Body of pancreas (tissue), 4 donors: ENCODE data around the gene ATP10A. TPM values are rescaled to one million over a fixed set of nuclear protein-coding genes. Genes with fewer than 3 reads are reported as not detected.

Experiments used
- ATAC-seq: fragments of 150-250 bp; one replicate; pipeline ENCODE4 v1.9.1; 2016
- DNase-seq, 4 donors: peaks; one replicate each; pipeline ENCODE4 v3.0.0-alpha.2; 2019
- H3K27ac ChIP-seq, 4 donors: fragments of 200-600 bp; sonication (generic); 1 replicate in 3 of 4; 2 replicates in 1 of 4; pipeline versions ENCODE4 v1.5.1 to v1.6.1; 2016 to 2019; ENCODE audit warnings: mild to moderate bottlenecking in 1 of 4, mixed read lengths in 1 of 4, moderate library complexity in 1 of 4
- H3K27me3 ChIP-seq, 2 donors: fragments of 200-600 bp; sonication (generic); one replicate each; pipeline ENCODE4 v1.6.0; 2016; ENCODE audit warnings: mild to moderate bottlenecking in 1 of 2
- H3K36me3 ChIP-seq, 2 donors: fragments of 200-600 bp; sonication (generic); replicated peaks in 1 of 2; 2 replicates each; pipeline ENCODE4 v1.5.1; 2016; ENCODE audit warnings: low read depth in 2 of 2; ENCODE audit not compliant: insufficient read depth in 1 of 2
- H3K4me1 ChIP-seq: fragments of 200-600 bp; sonication (generic); one replicate; pipeline ENCODE4 v1.6.0; 2016
- H3K4me3 ChIP-seq, 2 donors: fragments of 200-600 bp; sonication (generic); 1 replicate in 1 of 2; 2 replicates in 1 of 2; pipeline ENCODE4 v1.5.1; 2016 to 2019
- H3K9me3 ChIP-seq, 3 donors: fragments of 200-600 bp; sonication (generic); 1 replicate in 2 of 3; 2 replicates in 1 of 3; pipeline ENCODE4 v1.5.1; 2016
- POLR2A ChIP-seq, 3 donors: fragments of 450-650 bp; IDR thresholded peaks; one replicate each; pipeline ENCODE4 v1.6.1; 2016; ENCODE audit warnings: antibody characterized with exemption in 3 of 3, mild to moderate bottlenecking in 2 of 3
- WGBS, 2 donors: methylation state at CpG; one replicate each; pipeline ENCODE4 v1.1.5; 2017; 5-methylcytosine and 5-hydroxymethylcytosine counted together
- intact Hi-C: fragments of 100-400 bp; cut with DNase I; formaldehyde crosslinking; loops from one replicate; pipeline ENCODE4 v1.15.1; 2023
- total RNA-seq, 2 donors: library from RNA; depleted of rRNA; stranded (reverse); fragments of >200 nt; gene quantifications; one replicate each; pipeline ENCODE4 v1.1.0, GENCODE V29; 2016
- TF ChIP-seq, protein P1 (sequence below), 7 experiments: fragments of 450-650 bp in 4 of 7; fragments of 200-600 bp in 3 of 7; sonication (generic) in 3 of 7; IDR thresholded peaks; one replicate each; pipeline ENCODE4 v1.5.1; 2016 to 2019; ENCODE audit warnings: antibody characterized with exemption in 7 of 7

Gene ATP10A
- total RNA-seq, 2 donors from 2014 or later = 1.3 to 2.0 TPM

DNA sequence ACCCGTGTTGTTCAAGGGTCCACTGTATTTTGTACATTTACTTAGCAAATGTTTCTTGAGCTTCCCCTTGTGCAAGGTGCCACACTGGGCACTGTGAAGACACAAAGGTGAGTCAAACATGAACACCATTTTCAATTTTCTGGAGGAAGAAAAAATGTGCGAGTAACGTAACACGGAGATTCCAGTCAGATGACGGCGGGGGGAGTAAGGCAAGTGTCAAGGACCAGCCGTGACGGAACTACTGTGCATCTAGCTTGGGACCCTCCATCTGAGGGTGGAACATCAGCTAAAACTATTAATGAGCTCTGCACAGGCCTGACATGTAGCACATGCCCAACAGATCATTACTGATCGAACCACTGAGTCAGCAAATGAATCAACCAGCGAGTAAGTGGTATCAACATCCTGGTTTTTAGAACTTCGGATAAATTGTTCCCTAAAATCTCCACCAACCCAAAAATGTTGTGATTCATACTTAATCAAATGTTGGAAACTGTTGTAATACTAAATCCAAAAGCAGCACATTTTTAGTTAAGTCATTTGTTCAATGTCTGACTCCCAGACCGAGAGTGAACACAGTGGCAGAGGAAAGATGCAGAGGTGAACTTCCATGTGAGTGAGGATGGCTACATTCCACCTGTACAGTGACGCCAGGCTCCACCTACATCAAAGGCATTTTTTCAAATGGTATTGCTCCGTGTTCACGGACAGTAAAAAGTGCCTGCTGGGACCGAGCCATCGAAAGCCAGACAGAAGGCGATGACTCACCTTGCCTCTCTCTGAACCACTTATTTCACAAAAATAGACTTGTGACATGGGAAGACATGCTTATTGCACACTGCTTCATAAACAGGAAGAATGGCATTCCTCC lies 172.2 kb downstream of the ATP10A start:
- H3K27ac ChIP-seq = no peak overlapping the region
- no peaks in the 10 kb centered on the region for H3K9me3 ChIP-seq
- ATAC-seq (no peak), DNase-seq (peak in 1 of 4 donors; percentile 1)
- H3K4me1 ChIP-seq = no peaks in the 10 kb centered on the region
- TF ChIP-seq, protein P1, sequence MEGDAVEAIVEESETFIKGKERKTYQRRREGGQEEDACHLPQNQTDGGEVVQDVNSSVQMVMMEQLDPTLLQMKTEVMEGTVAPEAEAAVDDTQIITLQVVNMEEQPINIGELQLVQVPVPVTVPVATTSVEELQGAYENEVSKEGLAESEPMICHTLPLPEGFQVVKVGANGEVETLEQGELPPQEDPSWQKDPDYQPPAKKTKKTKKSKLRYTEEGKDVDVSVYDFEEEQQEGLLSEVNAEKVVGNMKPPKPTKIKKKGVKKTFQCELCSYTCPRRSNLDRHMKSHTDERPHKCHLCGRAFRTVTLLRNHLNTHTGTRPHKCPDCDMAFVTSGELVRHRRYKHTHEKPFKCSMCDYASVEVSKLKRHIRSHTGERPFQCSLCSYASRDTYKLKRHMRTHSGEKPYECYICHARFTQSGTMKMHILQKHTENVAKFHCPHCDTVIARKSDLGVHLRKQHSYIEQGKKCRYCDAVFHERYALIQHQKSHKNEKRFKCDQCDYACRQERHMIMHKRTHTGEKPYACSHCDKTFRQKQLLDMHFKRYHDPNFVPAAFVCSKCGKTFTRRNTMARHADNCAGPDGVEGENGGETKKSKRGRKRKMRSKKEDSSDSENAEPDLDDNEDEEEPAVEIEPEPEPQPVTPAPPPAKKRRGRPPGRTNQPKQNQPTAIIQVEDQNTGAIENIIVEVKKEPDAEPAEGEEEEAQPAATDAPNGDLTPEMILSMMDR (IDR thresholded peaks at IDR 0.05) = no peak
- TF ChIP-seq POLR2A (IDR thresholded peaks at IDR 0.05) = no peak
- intact Hi-C loops = no loop called here
- H3K36me3 ChIP-seq = no peaks in the 10 kb centered on the region
- no peaks in the 10 kb centered on the region for H3K27me3 ChIP-seq
- no peak overlapping the region for H3K4me3 ChIP-seq
- WGBS, 2 donors = 63 to 66% methylated on average over 18 of the region's 18 CpGs

DNA sequence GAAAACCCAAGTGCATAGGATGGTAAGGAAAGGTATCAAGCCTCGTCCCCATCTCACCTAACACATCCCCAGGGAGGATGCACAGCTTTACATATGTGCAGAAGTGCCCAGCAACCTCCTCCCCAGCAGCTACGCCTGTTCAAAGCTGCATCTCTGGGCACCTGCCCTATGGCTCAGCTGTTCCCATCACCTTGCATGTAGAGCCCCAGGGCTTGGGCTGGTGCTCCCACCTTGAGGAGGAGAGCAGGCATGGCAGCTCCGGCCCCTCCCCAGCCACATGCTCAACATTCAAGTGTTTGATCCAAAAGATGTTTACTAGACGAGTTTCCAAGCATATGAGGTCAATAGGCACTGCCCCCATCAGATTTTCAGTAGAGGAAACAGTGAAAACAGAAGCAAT lies 173.5 kb downstream of the ATP10A start:
- 26 to 34% methylated on average over 3 to 4 of the region's 4 CpGs for WGBS, 2 donors

DNA sequence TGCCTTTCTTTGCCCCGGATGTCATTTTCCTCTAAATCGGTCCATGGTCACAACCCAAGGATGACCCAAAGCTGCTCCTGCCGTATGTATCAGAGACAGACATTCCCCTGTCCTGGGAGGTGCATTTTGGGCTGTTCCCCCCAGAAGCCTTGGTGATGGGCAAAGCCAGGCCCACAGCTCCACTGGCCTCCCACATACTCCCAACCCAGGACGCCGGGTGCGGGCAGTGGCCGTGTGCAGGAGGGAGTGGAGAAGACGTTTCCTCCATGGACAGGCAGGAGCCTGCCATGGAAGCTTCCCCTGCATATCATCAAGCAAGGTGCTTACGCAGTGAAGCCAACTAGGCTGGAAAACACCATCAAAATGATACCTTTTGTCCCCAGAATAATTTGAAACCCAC lies 175.0 kb downstream of the ATP10A start:
- 67 to 78% methylated on average over 9 of the region's 9 CpGs for WGBS, 2 donors
- Histone ChIP-seq H3K27ac (no peak overlapping the region), H3K27me3 (no peaks in the 10 kb centered on the region), H3K36me3 (no peaks in the 10 kb centered on the region), H3K4me3 (no peak overlapping the region), H3K9me3 (no peaks in the 10 kb centered on the region), H3K4me1 (no peaks in the 10 kb centered on the region)
- TF ChIP-seq POLR2A (IDR thresholded peaks at IDR 0.05) = no peak
- no peak for ATAC-seq
- intact Hi-C loops = no loop called here
- peak in 1 of 4 donors; percentile 1 for DNase-seq

More for the DNA sequence above, 173.5 kb downstream of the ATP10A start:
- intact Hi-C loops = no loop called here
- no peaks in the 10 kb centered on the region for H3K4me1 ChIP-seq
- peak in 1 of 4 donors; percentile 6 for DNase-seq
- no peaks in the 10 kb centered on the region for H3K9me3 ChIP-seq
- ATAC-seq = no peak
- H3K27me3 ChIP-seq = no peaks in the 10 kb centered on the region
- H3K36me3 ChIP-seq = no peaks in the 10 kb centered on the region
- H3K4me3 ChIP-seq = no peak overlapping the region
- no peak for TF ChIP-seq POLR2A (IDR thresholded peaks at IDR 0.05)
- TF ChIP-seq, protein P1 (IDR thresholded peaks at IDR 0.05) = no peak
- no peak overlapping the region for H3K27ac ChIP-seq

DNA sequence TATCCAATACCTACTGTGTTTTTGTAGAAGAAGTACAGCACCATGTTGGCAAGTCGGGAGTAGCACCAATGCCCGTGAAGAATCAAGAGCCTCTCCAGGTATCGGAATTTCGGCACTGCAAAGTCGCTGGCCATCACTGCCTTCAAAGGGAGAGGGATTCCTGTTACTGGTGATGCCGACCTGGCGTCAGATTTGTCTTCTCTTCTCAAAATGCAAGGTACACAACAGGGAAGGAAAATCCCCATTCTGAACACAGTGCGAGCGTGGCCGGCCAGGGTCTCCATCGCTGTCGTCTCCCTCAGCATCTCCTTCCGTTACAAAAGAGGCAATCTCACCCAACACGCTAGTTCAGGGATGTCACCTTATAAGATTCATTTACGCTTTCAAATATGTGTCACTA lies 175.4 kb downstream of the ATP10A start:
- H3K4me3 ChIP-seq = no peak overlapping the region
- no peaks in the 10 kb centered on the region for H3K36me3 ChIP-seq
- no peak overlapping the region for H3K27ac ChIP-seq
- no peak for ATAC-seq
- no peak for DNase-seq
- H3K4me1 ChIP-seq = no peaks in the 10 kb centered on the region
- intact Hi-C loops = no loop called here
- 78% methylated on average over 13 to 15 of the region's 15 CpGs for WGBS, 2 donors
- no peaks in the 10 kb centered on the region for H3K9me3 ChIP-seq
- TF ChIP-seq, protein P1 (IDR thresholded peaks at IDR 0.05) = no peak
- no peak for TF ChIP-seq POLR2A (IDR thresholded peaks at IDR 0.05)
- no peaks in the 10 kb centered on the region for H3K27me3 ChIP-seq

DNA sequence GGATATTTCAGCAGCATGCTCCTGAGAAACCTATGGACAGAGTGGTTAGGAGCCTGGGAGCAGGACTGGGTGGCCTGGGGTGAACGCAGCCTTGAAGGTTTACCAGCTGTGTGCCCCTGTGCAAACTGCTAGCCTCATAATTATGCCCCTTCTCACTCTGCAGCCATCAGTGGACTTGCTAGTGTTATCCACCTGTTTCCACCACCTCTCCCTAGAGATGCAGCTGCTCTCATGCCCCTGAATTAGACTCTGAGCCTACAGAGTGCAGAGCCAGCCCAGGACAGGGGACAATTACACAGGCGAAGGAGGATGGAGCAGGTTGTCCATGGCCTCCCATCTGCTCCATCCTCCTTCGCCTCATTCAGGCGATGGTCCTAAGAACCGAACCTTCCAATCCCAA lies 175.9 kb downstream of the ATP10A start:
- DNase-seq = no peak
- Histone ChIP-seq H3K36me3 (no peaks in the 10 kb centered on the region), H3K27ac (no peak overlapping the region), H3K4me3 (no peak overlapping the region), H3K4me1 (no peaks in the 10 kb centered on the region), H3K27me3 (no peaks in the 10 kb centered on the region), H3K9me3 (no peaks in the 10 kb centered on the region)
- 81 to 92% methylated on average over 5 of the region's 5 CpGs for WGBS, 2 donors
- no peak for ATAC-seq
- TF ChIP-seq, protein P1 (IDR thresholded peaks at IDR 0.05) = no peak
- no peak for TF ChIP-seq POLR2A (IDR thresholded peaks at IDR 0.05)
- intact Hi-C loops = no loop called here
